NCI-H226 (cell line): Measurements from ENCODE around the gene TMEM120A.

Experiments
- DNase-seq: peaks from one replicate; pipeline ENCODE4 v3.0.0-alpha.2; 2015

TMEM120A gene

DNA sequence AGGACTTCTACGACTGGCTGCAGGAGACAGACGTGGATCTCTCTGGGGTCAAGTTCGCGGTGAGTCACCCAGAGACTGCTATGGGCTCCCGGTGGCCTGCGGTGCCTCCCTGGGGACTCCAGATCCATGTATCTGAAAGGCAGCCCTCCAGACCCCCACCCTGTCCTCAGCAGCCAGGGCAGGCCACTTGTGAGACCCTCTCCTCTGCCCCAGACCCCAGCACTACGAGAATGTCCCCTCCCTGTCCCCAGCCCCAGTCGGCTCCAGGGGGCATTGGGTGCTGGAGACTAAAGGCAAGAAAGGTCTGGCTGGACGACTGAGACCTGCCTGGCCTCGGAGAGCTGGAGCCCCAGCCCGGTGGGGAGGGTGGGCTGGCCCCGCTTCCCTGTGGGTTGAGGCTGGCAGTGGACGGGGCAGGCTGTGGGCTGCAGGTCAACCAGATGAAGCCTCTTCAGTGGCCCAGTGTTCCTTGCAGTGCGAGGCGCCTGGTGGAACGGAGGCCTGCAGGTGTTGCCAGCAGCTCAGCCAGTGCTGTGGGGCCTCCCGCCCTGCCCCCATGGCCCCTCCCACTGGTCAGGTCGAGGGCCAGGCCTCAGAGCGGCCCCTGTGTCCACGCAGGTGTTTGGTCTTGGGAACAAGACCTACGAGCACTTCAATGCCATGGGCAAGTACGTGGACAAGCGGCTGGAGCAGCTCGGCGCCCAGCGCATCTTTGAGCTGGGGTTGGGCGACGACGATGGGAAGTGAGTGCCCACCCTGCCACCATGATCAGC, 13.8 kb downstream of the TMEM120A start:
- no peak for DNase-seq

DNA sequence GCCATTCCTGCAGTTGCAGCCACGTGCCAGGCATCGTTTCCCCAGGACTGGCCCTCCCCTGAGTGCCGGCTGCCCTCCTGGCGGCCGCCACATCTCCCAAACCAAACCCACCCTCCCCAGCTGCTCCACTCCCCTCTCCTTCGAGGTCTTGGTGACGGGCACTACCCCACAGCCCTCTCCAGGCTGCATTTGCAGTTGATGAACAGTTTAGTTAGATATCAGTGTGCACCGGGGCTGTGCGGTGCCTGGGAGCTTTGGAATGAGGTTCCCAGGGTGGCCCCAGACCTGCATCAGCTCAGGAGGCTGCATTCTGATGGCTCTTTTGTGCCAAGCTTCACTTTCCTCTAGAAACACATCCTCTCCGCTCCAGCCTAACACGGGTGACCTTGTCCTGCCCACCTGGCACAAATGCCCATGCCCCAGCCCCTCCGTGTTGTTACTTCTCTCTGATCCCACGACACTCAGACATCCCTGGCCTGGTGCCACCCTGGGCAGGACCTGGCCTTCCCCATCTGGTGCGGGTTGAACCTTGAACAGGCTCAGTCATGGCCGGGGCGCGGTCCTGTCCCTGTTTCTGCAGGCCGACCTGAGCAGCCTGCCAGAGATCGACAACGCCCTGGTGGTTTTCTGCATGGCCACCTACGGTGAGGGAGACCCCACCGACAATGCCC, 14.5 kb downstream of the TMEM120A start:
- no peak for DNase-seq

DNA sequence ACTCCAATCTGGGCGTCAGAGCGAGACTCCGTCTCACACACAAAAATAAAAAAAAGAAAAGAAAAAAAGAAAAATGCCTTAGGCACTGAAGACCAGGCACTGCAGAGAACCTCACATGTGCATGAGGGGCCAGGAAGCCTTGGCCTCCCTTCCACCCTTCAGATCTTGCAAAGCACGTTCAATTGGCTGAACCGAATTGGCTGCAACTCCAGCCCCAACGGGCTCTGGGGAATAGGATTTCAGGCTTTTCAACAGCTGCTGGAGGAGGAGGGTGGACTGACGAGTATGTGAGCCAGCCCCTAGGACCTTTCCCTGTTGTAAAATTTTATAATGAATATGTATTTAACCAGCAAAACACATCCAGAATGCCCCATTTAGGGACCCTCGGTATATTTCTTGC, 16.7 kb downstream of the TMEM120A start:
- no peak for DNase-seq

DNA sequence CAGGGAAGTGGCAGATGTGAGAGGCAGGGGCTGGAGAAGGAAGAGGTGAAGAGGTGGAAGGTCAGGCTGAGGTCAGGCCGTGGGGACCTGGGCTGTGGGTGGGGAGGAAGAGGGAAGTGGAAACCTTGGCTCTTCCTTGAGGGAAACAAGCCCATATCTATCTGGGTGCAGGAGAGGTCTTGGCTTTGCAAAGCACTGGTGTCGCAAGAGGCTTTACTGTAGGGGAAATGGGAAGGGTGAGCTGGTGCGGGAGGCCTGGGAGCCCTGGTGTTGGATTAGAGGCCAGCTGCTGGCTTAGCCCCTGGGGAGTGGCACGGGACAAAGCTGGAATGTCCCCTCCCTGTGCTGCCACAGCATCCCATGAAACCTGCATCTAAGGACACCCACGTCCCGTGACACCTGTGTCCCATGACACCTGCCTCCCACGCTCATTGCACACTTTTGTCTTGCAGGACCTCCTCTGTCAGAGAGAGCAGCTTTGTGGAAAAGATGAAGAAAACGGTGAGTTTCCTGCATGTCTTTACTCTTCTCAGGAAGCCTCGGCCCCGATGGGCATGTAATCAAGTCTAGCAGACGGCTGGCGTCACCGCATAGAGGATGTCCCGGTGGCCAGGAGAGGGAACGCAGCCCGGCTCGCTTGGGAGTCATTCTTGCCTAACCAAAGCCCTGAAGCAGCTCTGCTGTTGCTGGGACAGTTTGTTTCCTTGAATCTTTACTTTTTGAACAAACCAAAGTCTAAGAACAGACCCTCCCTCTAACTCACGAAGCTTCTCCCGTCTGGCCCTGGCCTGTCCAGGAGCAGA, 22.2 kb downstream of the TMEM120A start:
- DNase-seq, result peak; percentile 20

DNA sequence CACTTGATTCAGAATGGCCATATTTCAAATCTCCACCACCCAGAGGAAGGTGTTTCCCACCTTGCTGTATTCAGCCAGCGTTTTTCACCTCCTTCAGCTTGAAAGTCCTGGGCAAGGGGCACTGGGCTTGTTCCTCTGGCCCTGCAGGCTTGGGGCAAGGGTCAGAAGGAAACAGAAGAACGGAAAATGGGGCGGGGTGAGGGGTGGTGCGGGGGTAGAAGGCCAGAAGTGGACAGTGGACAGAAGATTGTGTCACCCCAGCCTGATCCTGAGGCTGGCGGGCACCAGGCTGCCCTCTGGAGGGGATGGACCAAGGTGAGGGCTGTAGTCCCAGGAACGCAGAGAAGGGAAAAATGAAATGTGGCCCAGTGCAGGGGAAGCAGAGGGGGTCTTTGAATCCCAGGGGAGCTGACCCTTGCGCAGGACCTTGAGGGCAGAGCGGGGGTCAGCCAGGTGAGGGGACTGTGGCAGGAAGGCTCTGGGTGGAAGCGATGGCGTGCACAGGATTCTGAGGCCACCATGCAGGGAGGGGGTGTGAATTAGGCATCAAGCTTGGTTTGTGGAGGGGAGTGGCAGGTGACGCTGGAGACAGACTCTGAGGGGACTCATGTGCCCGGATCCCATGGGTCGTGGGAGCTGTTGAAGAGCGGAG, 23.0 kb downstream of the TMEM120A start:
- no peak for DNase-seq

DNA sequence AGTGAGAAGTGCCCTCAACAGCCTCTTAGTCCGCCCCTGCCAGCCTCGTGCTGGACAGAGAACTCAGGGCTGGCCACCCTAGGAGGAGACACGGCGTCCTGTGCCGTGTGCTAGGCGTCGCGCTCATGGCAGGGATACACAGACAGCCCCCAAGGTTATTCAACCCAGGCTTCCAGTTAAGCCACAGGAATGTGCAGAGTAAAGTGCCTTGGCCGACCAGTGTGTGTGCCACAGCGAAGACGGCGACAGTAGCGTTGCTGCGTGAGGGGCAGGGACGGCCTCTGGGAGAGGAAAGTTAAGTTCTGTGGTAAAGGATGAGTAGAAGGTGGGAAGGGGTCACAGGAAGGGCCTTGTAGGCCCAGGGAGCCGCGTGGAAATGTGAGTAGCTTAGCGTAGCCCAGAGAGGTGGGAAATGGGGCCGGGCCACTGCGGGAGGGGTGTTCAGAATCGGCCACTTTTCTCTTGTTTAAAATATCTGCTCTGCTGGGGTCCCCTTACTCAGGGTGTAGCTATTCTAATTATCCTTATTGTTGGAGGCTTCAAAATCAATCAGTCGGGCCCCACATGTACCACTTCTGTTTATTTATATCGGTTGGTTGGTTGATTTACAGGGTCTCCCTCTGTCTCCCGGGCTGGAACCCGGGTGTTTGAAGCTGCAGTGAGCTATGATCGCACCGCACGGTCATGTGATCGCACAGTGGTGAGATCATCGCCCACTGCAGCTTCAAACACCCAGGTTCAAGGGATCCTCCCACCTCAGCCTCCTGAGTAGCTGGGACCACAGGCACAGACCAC, 24.5 kb downstream of the TMEM120A start:
- DNase-seq, result no peak

DNA sequence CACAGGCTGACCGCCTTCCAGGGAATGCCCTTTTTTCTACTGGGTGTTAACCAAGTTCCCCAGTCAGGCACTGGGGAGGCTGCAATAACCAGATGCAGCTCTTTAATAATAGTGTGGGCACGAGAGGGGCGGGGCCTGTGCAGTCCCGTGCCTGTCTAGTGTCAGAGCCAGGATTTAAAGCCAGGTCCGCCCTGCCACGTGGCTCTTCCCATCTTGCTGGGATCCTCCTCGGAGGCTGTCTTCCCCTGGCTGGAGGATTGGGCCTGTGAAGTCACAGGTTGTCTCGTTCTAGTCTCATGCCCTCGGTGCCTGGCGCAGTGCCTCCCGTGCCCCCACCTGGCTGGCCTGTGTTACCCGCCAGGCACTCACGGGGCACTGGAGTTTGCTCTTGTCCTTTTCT, 25.2 kb downstream of the TMEM120A start:
- no peak for DNase-seq

DNA sequence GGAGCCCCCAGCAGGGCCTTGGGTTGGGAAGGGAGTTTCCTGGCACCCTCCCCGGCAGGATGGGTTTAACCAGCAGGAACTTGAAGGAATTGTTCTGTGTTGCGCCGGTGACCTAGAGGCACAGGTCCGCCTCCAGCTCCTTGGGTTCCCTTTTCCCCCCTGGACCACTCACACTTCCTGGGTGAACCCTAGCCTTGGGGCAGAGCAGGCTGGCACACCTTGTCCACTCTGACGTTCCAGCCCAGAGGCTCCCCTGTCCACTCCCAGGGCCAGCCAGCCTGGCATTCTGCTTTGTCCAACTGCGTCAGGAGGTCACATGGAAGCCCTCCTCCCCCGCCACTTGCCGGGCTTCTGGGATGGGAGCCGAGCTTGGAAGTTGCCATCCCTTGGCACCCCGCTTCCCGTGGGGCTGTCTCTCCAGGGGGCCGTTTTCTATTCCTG, 25.8 kb downstream of the TMEM120A start:
- DNase-seq, result no peak

DNA sequence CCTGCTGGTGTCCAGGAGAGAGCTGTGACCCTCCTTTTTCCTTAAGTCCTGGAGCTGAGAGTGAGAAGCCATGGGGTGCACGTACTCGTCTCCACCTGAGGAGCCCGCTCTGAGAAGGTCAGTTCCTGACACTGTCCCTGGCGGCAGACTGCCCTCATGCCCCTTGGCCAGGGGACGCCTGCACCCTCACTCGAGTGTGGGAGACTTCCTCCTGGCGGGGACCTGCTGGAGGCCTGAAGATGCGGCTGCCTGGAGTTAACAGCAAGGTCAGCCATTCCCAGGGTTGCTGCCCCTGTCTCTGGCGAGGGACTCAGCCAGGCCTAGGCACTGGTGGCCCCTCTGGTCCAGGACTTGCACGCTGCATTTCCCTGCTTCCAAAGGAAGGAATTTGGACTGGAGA, 26.4 kb downstream of the TMEM120A start:
- no peak for DNase-seq

DNA sequence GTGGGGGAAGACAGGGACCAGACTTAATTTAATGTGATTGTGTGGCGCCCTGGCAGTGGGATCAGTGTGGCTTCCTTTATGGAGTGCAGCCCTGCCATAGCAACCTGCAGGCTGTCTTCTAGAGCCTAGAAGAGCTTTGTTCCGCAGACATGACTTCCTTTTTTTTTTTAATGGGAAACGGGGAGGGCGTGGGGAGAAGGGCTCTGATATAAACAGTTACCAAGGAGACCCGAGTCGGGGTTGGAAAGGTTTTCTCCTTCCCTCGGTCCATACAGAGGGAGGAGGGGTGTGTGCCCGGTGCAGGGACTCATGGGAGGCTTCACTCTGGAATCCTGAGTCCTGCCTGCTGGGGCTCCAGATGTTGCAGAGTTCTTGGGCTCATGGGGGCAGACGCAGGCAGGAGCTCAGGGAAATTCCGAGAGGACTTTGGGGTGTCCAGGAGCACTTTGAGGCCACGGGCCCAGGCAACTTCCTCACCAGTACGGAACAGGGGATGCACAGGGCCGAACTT, 26.9 kb downstream of the TMEM120A start:
- no peak for DNase-seq

DNA sequence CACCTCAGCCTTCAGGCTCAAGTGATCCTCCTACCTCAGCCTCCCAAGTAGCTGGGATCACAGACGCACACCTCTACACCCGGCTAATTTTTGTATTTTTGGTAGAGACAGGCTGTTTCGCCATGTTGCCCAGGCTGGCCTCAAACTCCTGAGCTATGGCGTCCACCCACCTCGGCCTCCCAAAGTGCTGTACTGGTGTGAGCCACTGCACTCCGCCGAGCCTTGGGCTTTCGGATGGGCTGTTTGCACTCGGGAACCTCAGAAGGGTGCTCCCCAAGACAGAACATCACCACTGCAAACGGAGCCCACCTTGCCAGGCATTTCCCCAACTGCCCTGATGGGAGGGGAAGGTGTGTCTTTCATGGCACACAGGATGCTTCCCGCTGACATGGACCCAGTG, 27.3 kb downstream of the TMEM120A start:
- no peak for DNase-seq

DNA sequence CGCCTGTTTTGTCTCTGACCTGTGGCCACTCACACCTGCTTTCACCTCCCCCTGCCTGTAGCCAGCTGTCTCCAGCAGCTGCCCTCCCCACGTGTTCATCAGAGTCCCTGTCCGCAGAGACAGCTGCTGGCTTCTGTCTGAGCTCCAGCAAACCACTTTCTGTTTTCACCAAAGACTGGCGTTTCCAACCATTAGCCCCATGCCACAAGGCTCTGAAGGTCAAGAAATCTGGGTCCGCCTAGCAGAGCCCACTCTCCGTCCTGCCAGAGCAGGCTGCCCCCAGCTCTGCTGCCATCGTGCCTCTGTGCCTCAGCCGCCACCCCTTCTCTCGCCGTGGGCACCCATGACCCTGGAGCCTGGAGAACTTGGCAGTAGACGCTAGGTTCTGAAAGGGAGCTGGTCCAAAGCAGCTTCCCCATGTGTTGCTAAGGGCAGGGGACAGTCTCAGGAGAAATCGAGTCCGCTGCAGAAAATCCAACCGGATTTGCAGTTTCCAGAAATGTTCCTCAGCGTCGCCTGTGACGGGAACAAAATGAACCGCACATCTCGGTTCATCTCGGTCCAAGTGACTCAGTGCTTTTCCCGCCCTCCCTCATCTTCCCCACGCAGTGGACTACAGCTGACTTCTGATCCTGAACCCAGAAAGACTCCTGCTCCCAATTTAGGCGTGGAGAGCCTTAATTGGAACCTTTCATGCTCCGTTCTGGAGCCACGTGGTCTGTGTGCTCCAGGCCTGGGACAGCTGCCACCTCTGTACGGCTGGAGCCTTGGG, 28.0 kb downstream of the TMEM120A start:
- no peak for DNase-seq

DNA sequence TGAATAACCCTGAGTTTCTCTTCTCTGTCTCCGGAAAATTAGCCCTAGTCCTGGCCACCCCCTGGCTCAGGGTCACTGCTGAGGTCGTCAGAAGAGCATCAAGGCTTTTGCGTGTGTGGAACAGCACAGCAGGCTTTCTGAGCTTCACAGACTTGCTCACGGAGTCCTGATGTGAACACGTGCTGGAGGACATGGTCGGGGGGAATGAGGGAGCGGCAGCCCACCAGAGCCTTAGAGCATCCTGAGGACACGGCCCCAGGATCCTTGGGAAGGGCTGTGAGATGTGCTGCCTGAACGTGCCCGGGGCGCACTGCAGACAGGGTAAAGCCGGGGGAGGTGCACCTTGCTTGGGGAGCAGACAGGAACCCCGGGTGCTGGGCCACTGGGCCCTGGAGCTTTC, 28.8 kb downstream of the TMEM120A start:
- DNase-seq, result no peak

DNA sequence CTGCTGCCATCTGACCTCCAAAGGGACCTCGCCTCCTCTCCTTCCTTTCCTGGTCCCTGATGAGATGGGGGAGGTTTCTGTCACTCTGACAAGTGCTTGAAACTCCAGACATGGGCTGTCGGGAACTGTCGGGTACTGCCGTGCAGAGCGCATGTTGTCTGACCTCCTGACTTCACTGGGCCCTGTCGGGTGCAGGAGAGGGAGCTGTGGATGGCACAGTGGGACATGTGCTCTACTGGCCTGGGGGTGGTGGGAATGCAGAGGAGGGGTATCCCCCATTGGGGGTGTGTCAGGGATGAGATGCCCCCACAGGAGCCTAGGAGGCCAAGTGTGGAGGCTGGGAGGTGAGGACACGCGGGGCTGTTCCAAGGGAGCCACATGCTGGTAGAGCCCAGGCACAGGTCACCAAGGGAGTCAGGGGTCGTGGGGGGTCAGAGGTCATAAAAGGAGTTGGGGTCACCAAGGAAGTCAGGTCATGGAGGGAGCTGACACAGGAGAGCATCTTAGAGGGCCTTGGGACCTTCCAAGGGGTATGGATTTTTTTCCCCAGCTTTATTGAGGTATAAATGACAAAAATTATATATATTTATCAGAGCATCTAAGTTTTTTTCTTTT, 30.9 kb downstream of the TMEM120A start:
- no peak for DNase-seq

DNA sequence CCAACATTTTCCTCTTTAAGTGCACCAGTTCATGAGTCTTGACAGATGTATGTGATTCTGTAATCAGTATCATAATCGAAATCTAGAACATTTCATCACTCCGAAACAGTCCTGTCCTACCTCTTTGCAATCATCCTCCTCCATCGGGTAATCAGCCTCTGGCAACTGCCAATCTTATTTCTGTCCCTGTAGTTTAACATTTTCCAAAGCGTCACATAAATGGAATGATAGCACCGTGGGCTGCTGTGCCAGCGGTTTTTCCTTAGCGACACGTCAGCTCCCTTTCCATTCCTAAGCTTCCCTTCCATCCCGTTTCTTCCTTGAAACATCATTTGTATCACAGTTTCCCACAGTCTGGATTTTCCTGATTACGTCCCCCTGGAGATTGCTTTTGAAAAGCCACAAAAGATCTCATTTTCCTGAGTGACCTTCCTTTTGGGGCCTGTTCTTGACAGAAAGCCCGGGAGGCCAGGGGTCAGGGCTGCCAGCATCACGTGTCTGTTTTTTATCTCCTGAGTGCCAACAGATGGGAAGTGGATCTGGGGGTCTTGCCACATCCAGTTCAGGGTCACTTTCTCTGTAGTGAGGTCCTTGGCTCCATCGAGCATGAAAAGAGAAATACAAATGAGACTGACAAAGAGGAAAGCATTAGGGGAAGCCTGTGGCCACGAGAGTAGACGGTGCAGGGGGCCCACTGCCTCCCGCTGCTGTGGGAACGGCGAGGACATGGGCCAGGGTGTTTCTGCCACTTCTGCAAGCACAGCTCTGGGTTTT, 31.6 kb downstream of the TMEM120A start:
- DNase-seq, result no peak

DNA sequence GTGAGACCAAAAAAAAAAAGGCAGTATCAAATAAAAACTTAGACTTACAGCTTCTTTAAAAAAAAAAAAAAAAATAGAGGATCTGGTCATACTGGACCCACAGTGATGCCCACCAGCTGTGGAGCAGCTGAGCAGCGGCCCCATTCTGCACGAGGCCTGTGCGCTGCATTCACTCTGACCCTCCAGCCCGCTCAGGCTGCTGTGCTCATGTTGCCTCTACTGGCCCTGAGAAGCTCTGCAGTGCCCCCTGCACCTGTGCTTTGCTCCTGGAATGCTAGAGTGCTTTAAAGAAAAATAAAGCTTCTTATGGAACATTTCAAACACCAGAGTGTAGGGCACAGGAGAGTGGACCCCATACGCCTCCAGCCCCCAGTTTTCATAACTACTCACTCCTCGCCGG, 33.2 kb downstream of the TMEM120A start:
- no peak for DNase-seq

DNA sequence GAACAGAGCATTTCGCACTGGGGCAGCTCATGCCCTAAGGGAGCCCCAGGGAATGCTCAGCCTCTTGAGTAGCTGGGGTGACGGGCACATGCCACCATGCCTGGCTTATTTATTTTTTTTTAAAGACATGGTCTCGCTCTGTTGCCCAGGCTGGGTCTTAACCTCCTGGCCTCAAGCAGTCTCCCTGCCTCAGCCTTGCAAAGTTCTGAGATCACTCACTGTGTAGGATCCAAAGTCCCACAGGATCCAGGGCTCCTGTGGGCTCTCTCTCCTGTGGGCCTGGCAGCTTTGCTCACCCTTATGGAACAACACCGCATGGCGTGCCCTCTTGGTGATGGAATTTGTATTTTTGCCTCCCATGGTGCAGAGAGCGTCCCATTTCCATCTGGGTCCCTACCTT, 34.0 kb downstream of the TMEM120A start:
- no peak for DNase-seq

DNA sequence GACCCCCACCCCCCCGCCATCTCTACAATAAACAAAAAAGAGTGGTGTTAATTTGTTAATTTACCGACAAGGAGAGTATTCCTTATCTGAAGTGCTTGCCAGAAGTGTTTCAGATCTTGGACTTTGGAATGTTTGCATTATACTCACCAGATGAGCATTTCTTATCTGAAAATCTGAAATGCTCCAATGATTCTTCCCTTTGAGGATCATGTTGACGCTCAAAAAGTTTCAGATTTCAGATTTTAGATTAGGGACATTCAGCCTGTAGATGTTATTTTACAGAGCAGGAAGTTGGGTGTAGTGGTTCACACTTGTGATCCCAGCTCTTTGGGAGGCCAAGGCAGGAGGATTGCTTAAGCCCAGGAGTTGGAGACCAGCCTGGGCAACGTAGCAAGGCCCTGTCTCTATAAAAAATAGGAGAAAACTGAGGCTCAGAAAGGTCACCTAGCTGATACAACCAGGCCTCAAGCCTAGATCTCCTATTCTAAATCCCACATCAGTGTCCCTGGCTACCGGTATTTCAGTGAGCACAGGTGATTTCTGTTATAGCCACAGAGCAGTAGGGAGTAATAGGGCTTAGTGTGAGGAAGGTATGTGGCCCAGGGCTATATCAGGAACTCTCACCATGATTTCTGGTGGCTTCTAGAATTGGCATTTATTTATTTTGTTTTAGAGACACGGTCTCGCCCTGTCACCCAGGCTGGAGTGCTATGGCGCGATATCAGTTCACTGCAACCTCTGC, 35.4 kb downstream of the TMEM120A start:
- DNase-seq, result no peak

DNA sequence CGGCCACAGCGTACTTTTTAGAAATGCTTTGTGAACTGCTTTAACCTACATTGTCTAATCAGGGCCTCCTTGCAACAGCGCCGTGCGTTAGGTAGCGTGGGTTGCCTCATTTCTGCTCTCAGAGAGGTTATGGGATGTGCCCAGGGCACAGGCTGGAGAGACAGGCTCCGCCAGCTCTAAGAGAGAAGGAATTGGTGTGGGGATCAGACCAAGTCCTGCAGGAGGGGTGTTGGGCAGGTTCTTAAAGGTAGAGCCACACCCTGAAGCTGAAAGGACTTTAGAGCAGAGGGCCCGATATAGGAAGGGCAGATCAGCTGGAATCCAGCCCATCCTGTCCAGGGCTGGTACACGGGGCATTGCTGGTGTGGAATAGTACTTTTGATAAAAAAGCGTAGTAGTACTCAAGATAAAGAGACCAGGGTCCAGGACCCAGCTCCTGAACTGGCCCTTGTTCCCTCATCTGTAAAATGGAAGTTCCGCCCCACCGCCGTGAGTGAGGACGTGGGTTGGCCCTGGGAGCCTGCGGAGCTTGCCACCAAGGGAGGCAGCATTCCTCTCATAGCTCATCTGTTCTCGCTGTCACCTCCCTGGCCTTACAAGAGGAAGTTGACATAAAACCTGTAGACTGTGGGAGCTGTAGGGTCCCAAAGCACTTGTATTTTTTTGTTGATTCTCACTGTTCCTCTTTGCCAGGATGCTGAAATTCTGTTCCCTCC, 37.2 kb downstream of the TMEM120A start:
- no peak for DNase-seq
